Loucy (cell line): ENCODE results near the gene KIF18B.

ENCODE experiments used
- H2AFZ ChIP-seq: fragments of 200-600 bp; sonication (generic); 2 replicates; pipeline ENCODE4 v1.6.0; 2016; ENCODE audit warnings: antibody characterized with exemption, mild to moderate bottlenecking, low read length, moderate library complexity
- H3F3A ChIP-seq: fragments of 200-600 bp; 2 replicates; pipeline ENCODE4 v1.6.0; 2016; ENCODE audit warnings: antibody characterized with exemption, low read depth, mild to moderate bottlenecking
- H3K27me3 ChIP-seq: fragments of 200-600 bp; sonication (generic); 2 replicates; pipeline ENCODE4 v1.6.1; 2014; ENCODE audit warnings: low read length, mild to moderate bottlenecking; ENCODE audit not compliant: insufficient read depth, poor library complexity, severe bottlenecking
- H3K36me3 ChIP-seq: fragments of 200-600 bp; sonication (generic); 2 replicates; pipeline ENCODE4 v1.6.1; 2016; ENCODE audit warnings: low read length; ENCODE audit not compliant: insufficient read depth
- H3K4me1 ChIP-seq: fragments of 200-600 bp; sonication (generic); 2 replicates; pipeline ENCODE4 v1.5.1; 2014; ENCODE audit warnings: low read length, mild to moderate bottlenecking; ENCODE audit not compliant: insufficient read depth, poor library complexity, severe bottlenecking
- H3K4me2 ChIP-seq: fragments of 200-600 bp; sonication (generic); 2 replicates; pipeline ENCODE4 v1.6.0; 2014; ENCODE audit warnings: antibody characterized with exemption, low read length, low read depth, mild to moderate bottlenecking; ENCODE audit not compliant: poor library complexity, severe bottlenecking
- H3K4me3 ChIP-seq: fragments of 200-600 bp; sonication (generic); 2 replicates; pipeline ENCODE4 v1.5.1; 2014; ENCODE audit warnings: low read length, mild to moderate bottlenecking, mixed read lengths; ENCODE audit not compliant: poor library complexity, severe bottlenecking
- H3K79me2 ChIP-seq: fragments of 200-600 bp; sonication (generic); 2 replicates; pipeline ENCODE4 v1.6.1; 2014; ENCODE audit warnings: low read length; ENCODE audit not compliant: insufficient read depth
- H3K9ac ChIP-seq: fragments of 200-600 bp; sonication (generic); 2 replicates; pipeline ENCODE4 v1.6.0; 2014; ENCODE audit warnings: mild to moderate bottlenecking, low read depth, low read length, moderate library complexity; ENCODE audit not compliant: poor library complexity, severe bottlenecking
- H3K9me2 ChIP-seq: fragments of 200-600 bp; sonication (generic); replicated peaks from 2 replicates; pipeline ENCODE4 v1.6.1; 2016; ENCODE audit warnings: low read depth, low read length, mixed read lengths
- H3K9me3 ChIP-seq: fragments of 200-600 bp; sonication (generic); 2 replicates; pipeline ENCODE4 v1.6.1; 2014; ENCODE audit warnings: mild to moderate bottlenecking, antibody characterized with exemption, low read length, low read depth; ENCODE audit not compliant: insufficient read depth
- H4K20me1 ChIP-seq: fragments of 200-600 bp; sonication (generic); 2 replicates; pipeline ENCODE4 v1.6.0; 2014; ENCODE audit warnings: antibody characterized with exemption, low read length, mild to moderate bottlenecking; ENCODE audit not compliant: insufficient read depth, poor library complexity, severe bottlenecking
- CTCF ChIP-seq: fragments of 200-600 bp; sonication (generic); conservative IDR thresholded peaks from 2 replicates; pipeline ENCODE4 v1.5.1; 2014; ENCODE audit warnings: mild to moderate bottlenecking, antibody characterized with exemption, low read length
- EZH2phosphoT487 ChIP-seq: fragments of 200-600 bp; IDR thresholded peaks from 2 replicates; pipeline ENCODE4 v1.6.1; 2018; ENCODE audit warnings: antibody characterized with exemption, mild to moderate bottlenecking, moderate library complexity, borderline replicate concordance

The KIF18B gene

GRCh38 chr17:44969144-44969780 is 21.7 kb upstream of the KIF18B start:
- TF ChIP-seq EZH2phosphoT487 (no peak), CTCF (no peak)
- H3K4me1 ChIP-seq: peaks cover 4% of the 10 kb centered on the region
- H3F3A ChIP-seq: no peaks in the 10 kb centered on the region
- no peaks in the 10 kb centered on the region for H4K20me1 ChIP-seq
- no peak overlapping the region for H3K9ac ChIP-seq
- H3K9me2 ChIP-seq: no peaks in the 10 kb centered on the region
- no peaks in the 10 kb centered on the region for H3K79me2 ChIP-seq
- H2AFZ ChIP-seq: no peak overlapping the region
- no peaks in the 10 kb centered on the region for H3K9me3 ChIP-seq
- no peaks in the 10 kb centered on the region for H3K36me3 ChIP-seq
- H3K27me3 ChIP-seq: peaks cover 27% of the 10 kb centered on the region
- H3K4me2 ChIP-seq: peak overlapping the region; percentile 91
- no peak overlapping the region for H3K4me3 ChIP-seq

GRCh38 chr17:44968225-44969143 is 20.9 kb upstream of the KIF18B start, which contains the start of gene C1QL1:
Gene C1QL1, minus strand, starts transcription at chr17:44968303. Its CDS starts 255 bp downstream, at chr17:44968048.
- Histone ChIP-seq H3K4me2 (peak within 1 kb of the TSS; percentile 91), H3K9me3 (no peaks in the 10 kb centered on the region), H3K4me3 (peak within 1 kb of the TSS; percentile 73), H3F3A (no peaks in the 10 kb centered on the region), H3K79me2 (no peaks in the 10 kb centered on the region), H3K9ac (no peak within 1 kb of the TSS), H3K27me3 (peaks cover 27% of the 10 kb centered on the region), H3K36me3 (no peaks in the 10 kb centered on the region), H2AFZ (peak within 1 kb of the TSS; percentile 87), H4K20me1 (no peaks in the 10 kb centered on the region), H3K4me1 (peaks cover 4% of the 10 kb centered on the region), H3K9me2 (no peaks in the 10 kb centered on the region)
- TF ChIP-seq EZH2phosphoT487: no peak
- peak; percentile 25 for TF ChIP-seq CTCF

DNA sequence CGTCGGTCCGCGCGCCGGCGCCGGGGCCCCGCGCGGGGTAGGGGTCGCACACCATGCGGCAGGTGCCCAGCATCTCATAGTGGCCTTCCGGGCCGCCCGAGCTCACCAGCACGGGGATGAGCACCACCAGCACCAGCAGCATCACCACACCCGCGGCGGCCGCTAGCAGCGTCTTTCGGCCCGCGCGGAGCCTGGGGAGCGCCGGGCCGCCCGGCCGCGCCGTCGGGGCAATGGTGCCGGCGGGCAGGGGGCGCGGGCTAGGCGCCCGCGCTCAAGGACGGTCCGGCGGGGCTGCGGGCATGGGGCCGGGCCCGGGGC is 20.3 kb upstream of the KIF18B start:
- H3K9ac ChIP-seq: no peak overlapping the region
- H3K4me2 ChIP-seq: no peak overlapping the region
- H3K79me2 ChIP-seq: no peaks in the 10 kb centered on the region
- no peaks in the 10 kb centered on the region for H3K9me3 ChIP-seq
- no peaks in the 10 kb centered on the region for H3K36me3 ChIP-seq
- H3F3A ChIP-seq: no peaks in the 10 kb centered on the region
- TF ChIP-seq EZH2phosphoT487: no peak
- TF ChIP-seq CTCF: no peak
- no peaks in the 10 kb centered on the region for H4K20me1 ChIP-seq
- peaks cover 27% of the 10 kb centered on the region for H3K27me3 ChIP-seq
- H3K9me2 ChIP-seq: no peaks in the 10 kb centered on the region
- H3K4me1 ChIP-seq: peaks cover 4% of the 10 kb centered on the region
- no peak overlapping the region for H2AFZ ChIP-seq
- no peak overlapping the region for H3K4me3 ChIP-seq
